GM18508 (cell line): ENCODE data around the gene RBMS1.

Experiments used
- ATAC-seq: cut with Tn5 transposase; IDR thresholded peaks from one replicate; pipeline ENCODE4 v1.9.1; 2021; ENCODE audit warnings: moderate number of reproducible peaks; ENCODE audit not compliant: insufficient read depth, unreplicated experiment

Gene RBMS1

DNA sequence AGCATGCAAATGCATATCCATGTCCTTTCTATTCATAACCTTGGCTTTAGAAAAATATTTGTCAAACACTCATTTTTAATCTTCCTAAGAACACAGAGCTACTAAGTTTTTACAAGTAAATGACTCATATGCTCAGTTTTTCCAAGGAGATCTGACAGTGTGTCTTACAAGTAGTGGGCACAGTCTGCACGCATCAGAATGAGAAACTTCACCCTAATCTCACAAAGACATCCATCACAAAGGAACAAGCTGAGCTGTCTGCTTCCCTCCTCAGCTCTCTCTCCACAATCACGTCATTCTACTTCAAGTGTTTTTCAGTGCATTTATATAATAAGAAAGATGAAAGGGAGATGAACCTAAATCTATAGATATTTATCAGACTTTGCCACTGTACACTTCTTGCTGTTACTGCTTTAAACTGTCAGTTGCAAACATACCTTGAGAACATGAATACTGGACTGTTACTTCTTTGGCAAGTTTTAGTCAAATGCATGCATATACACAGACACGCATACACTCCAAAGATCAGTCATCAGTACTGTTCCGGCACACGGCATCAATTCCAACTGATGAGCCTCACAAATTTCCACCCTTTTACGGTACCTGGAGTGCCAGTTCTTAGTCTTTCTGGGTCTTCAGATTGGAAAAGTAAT, 75.7 kb downstream of the RBMS1 start:
- no peak for ATAC-seq

DNA sequence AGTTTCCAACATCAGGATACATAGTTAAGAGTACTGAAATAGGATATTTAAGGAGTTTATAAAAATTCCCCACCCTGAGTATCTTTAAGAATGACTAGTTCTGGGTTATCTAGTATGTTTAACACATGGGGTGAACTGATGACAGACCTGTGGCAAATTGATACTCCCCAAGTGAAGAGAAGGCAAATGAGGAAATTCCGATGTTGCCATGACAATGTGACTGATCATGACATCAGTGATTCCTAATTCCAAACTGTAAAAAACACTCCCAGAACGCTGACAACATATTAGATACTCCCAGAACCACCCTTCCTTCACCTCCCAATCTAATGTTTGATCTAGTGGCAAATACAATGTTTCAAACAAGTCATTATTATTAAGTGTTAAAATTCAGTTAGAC, 77.6 kb downstream of the RBMS1 start:
- ATAC-seq, result no peak

DNA sequence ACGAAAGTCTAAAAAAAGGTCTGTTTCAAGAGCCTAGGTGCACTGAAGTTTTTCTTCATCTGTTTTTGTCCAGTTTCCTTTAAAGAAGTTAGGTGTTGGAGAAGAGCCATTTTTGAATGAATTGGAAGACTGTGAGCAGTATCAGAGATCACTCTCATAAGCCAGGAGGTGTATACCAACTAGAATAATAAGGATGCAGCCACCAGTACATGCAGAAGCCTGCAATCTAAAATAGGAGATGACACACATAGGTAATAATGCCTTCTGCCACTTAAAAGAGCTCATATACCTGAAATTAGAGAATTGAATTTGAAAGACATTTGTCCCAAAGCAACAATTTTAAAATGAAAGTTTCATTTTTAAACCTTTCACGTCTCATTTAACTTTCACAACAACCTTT, 81.7 kb downstream of the RBMS1 start:
- ATAC-seq, result no peak

DNA sequence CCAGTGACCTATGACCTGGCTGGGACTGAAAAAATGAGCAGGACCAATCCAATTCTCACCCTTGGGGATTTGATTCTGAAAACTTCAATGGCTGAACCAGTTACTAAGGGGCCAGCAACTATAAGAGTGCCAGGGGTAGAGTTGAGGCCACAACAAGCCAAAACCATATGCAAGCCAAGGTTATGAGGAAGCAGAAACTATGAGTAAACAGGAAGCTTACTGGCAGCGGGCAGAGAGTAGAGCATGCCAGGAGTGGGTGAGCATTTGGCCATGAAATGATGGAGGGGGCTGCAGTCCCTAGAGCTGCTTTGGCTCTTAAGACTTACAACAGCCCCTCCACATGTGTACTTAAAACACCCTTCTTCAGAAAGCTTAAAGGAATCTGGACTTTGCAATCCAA, 82.4 kb downstream of the RBMS1 start:
- peak; percentile 31 for ATAC-seq

DNA sequence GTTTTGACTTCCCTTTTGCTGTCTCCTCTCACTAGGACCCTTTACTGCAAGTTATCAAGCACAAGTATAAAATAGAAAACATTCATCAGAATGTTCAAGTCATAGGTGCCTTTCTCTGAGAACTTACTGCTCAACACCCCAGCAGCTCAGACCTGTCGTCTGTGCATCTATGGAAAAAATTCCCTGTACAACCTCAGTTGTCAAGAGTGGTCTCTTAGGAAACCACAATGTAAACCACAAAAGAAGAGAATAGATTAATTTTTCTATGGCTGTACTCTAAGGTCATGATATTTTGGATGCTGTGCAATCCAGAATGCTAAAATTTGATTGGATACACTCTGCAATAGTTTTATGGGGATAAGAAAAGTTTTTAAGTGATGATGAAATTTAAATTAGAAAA, 84.1 kb downstream of the RBMS1 start:
- ATAC-seq, result no peak

DNA sequence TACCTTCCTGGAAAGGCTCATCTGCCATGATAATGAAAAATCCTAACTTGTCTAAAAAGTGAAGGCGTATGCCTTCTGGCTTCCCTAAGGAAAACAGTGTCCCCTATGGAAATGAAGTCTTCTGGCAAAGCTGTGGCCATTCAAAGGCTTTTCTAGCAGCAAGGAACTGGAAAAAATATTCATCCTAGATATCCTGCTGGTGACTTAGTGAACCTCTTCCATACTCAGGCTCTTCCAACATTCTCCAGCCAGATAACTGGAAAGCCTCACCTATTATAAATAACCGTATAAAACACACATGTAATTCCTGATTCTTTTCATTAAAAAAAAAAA, 84.7 kb downstream of the RBMS1 start:
- ATAC-seq, result no peak

DNA sequence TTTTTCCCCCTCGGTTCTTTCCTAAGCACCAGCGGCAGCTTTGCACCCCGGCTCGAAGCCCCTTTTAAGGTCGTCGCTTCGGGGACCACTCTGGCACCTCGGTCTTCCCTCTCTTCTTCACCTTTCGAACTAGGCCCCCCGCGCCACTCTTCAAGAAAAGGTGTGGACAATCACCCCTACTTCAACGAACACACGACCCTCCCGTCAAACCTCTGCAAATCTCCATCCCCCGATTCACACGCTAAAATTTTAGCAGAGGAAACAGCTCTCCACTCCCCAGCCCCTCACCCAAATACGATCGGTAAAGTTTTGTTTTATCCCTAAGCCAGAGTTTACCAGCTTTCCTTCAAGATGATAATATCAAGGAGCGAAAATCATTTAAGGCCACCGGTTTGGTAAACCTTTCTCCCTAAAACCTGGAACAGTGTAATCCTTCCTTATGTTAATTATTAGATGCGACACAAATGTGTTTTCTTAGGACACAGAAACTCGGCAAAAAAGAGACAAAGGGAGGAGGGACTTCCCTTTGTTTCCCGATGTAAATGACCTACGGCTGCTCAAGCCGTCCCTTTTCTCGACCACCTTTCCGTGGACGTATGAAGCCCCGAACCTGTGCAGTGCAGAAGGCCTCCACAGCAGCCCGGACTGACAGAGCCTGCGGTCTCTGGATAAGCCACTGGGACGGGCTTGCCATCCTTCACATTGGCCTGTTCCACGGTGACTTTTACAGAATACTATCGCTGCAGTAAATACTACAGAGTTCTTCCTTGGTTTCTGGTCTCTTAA, 85.2 kb downstream of the RBMS1 start:
- no peak for ATAC-seq

DNA sequence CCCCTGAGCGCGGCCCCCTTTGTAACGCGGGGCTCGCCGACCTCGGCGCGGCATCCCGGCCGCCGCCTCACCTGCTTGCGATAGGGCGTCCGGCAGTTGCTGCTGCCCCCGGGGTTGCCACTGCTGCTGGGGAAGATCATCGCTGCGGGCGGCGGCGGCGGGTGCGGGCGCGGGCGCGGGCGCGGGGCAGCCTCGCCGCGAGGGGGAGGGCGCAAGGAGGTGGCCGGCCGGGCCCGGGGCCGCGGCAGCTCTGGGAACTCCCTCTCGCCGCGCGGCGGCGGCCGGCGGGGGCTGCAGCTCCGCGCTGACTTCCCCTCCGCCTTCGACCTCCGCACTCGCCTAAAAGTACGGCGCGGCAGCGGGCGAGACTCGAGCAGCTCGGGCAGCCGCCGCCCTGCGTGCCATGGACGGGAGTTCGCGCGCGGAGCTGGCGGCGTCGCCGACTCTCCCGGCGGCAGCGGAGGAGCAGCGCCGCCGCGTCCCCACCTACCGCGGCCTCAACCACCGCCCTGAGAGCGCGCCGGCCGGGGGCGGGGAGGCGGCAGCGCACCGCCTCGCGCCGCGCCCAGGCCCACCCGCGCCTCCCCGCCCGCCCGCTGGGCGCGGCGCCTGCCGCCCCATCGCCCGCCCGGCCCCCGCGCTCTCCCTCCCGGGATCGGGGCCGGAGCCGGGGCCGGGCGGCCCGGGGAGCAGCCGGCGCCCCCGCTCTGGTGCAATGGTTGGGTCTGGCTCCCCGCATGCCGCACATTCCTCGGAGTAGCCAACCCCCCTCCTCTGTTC, 86.0 kb downstream of the RBMS1 start:
- no peak for ATAC-seq

DNA sequence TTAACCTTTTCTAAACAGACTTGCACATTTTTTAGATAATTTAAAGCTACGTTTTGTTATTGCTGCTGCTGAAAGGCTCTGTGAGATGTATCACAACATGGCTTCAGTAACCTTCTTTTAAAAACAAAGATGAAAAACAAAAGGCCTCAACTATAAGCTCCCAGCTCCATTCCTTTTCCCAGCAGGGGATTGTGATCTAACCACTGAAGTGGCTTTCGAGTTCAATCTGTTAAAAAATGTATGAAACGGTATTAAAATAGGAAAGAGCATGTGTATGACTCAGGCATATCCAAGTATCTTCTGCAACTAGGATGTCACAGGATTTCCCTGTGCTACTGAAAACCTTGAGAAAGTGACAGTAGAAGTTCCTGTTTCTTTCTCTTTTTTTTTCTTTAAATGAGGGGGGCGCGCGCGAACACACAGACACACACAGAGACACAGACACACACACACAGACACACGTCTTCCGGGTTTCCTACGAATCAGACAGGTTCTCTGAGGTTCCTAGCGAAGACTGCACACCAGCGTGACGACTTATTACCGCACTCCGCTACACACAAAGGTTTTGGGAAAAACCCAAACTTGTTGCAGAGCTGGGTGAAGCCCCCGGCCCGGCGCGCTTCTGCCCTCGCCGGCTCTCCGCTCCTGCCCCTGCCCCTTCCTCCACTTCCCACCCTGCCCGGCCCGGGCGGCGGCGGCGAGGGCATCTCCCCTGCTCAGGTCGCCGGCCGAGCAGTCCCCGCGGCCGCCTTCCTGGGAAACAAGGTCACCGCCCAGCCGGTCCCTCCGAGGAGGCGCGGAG, 86.8 kb downstream of the RBMS1 start:
- peak; percentile 72 for ATAC-seq

DNA sequence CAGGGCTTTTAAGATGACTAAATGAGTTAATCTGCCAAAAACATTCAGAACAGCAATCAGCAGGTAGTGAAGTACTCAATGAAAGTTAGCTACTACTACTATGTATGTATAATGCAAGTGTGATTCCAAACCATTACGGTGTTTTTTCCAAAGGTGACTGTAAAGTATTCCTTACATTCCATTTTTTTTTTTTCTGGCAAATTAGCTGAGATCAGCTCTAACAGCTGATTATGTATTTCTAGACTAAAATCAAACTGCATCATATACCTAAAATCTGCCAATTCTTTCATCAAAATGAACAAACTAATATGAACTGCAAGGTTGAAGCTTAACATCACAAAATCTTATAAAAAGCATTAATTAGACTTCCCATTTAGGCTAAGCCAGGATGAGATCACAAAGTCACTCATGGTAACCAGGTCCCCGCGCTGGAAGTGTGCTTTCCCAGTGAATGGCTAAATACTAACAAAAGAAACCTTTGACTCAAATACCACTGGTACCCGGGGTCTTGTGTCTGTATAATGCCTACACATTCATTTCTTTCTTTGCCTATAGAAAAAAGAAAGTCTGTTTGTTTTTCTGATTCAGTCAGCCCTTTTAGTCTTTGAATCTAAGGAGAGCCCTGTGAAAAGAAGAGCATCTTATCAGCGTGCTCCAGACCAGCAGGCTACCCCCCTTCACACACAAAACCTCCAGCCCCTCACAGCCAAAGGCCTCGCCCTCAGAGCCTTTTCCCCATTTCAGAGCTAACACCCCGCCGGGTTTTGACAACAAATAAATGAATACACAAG, 88.3 kb downstream of the RBMS1 start:
- no peak for ATAC-seq

DNA sequence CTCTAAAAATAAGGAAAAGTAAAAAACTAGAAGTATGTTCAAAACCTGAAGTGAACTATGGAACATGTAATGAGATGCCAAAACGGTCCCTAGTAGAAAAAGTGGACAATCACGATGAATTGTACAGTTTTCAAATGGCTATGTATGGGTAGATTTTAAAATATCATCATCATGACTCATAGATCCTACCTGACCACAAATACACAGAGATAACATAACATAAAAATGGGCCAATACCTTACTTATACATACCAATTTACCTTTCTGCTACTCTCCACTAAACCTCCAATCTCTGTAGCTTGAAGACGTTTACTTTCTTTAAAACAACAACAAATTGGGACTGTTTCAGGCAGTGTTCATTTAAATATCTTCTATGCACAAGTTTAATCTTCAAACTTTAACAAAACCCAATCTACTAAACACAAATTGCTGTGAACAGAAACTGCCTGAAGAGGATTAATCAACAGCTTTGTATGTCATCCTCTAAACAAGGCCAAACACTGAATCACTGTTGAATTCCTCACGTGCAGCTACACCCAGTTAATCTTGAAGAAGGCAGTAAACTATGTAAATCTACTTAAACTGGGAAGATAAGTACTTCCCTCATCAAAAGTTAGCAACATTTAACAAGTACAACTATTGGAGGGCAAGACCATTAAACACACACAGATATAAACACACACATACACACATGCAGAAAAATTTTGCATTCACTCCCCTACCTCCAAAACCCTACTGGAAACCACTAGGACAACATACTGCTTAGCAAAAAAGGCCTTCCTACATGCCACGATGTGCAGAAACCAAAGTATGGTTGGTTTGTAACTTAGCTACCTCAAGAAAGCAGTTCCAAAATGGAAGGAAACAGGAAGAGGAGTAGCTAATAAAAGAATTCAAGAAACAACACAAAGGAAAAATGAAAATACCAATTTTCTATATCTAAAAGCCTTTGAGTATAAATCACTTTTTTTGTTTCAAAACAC, 90.3 kb downstream of the RBMS1 start:
- ATAC-seq, result no peak

DNA sequence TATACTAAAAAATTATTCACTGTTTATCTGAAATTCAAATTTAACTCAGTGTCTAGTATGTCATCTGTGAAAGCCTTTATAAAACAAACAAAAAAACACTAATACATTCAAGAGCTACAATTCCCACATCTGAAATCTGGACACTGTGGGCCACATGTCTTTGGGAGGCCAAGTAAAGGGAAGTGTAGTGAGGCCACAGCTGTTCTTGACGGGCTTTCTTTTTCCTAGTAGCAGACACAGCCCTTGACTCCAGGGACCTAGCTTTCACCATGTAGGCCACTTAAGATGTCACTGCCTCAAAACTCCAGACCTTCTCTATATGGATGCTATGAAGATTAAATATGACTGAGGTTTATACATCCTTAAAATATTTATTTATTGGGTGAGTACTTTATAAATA, 91.1 kb downstream of the RBMS1 start:
- no peak for ATAC-seq

DNA sequence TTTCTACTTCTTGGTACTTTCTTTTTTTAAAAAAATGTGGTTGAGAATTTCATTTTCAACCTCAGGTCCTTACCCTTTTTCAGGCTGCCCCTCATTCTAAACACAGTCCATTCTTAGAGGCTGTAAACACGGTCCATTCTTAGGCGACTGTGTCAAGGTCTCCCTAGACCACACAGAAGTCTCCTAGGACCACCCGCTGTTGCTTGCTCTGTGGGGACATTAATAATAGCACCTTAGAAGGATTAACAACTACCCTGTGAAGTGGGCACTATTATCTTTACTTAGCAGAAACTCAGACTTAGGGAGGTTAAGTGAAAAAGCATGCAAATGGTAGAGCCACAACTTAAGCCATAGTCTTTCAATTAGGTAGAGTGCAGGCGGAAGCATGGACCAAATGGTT, 91.7 kb downstream of the RBMS1 start:
- no peak for ATAC-seq

DNA sequence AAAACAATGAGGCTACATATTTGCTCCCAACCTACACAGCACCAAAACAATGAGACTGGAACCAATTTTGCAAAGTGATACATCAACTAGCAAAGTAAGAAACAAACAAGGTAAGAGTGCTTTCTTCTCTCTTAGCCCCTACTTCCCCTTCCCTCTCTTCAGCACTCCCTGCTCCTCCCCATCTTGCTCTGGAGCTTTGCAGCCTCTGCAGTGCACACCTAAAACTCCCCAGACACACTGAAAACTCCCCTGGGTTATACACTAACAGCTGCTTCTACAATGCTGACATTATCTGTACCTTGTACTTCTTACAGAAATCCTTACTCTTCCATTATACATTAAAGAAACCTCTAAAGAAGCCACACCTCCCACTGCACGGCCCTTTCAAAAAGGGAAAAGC, 93.7 kb downstream of the RBMS1 start:
- no peak for ATAC-seq

DNA sequence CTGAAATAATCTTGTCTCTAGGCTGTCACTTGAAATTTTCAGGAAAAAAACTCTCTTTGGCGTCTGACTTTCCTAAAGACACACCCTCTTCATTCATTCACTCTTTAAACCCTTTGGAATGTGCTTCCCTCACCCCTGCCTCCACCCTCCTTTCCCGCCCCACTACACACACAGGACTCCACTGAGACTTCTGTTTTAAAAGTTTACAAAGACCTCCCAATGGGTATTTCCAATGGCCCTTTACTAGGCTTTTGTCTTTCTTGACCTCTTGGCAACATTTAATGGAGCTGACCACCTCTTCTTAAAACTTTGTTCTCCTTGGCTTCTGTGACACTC, 96.1 kb downstream of the RBMS1 start:
- no peak for ATAC-seq

DNA sequence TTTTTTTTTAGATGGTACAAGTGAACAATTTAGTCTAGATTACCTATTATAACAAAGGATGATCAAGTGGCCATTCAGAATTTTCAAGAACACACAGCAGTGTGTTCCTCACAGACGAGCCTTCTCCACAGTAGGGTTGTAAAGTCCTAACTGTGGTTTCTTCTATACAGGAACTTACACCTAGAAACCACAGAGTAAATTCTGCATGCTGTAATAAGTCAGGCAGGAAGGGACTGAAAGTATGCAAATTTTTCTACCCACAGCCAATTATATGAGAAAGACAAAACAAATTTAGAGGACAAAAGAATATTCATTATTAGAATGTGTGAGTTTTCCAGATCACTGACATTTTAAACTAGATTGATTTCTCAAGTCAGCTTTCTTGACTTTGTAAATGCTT, 99.5 kb downstream of the RBMS1 start:
- peak; percentile 100 for ATAC-seq

DNA sequence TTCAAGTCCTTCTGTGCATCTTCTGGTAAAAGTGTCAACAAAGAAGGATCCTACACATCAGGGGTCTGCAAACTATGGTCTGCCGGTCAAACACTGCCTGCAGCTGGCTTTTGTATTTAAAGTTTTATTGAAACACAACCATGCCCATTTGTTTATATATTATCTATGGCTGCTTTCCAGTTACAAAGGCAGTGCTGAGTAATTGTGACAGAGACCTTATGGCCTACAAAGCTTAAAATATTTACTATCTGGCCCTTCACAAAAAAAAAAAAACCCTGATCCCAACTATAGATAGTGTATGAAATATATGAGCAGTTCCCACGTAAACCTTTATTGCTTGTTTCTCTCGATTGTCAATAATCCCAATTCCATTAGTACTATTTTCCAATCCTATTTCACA, 101.4 kb downstream of the RBMS1 start:
- no peak for ATAC-seq

DNA sequence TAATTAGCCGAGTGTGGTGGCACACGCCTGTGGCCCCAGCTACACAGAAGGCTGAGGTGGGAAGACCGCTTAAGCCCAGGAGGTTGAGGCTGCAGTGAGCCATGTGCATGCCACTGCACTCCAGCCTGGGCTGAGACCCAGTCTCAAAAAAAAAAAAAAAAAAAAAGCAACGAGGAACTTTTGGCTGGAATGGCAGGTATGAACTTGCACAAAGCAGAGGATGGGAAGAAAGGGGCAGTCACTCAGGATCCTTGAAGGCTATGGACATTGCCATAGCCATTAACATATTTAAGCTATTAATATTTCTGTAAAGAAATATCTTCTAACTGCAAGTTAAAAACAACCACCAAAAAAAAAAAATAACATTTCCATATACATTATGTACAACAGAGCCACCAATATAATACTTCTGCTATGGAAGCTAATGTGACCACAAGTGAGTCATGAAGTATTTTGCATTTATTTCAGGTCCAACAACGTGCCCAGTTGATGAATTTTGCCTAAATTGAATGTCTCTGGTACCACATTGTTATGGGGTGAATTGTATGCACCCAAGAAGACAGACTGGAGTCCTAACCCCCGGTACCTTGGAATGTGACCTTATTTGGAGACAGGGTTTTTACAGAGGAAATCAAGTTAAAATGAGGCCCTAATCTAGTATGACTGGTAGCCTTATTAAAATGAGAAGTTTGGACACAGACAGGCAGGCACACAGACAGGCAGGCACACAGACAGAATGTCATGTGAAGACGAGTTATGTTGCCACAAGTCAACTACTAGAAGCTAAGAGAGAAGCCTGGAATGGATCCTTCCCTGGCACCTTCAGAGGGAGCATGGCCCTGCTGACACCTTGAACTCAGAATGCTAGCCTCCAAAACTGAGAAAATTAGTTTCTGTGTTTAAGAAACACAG, 102.8 kb downstream of the RBMS1 start:
- ATAC-seq, result no peak
